Limb (tissue), 2 donors: Measurements from ENCODE around the gene EPDR1.
A peak's percentile ranks its signal among the peaks of the same experiment; 100 is the strongest.

ENCODE experiments used
- DNase-seq, 2 donors: peaks; one replicate each; pipeline ENCODE4 v3.0.0-alpha.2; 2016; ENCODE audit errors: extremely low spot score in 2 of 2

Gene EPDR1

DNA sequence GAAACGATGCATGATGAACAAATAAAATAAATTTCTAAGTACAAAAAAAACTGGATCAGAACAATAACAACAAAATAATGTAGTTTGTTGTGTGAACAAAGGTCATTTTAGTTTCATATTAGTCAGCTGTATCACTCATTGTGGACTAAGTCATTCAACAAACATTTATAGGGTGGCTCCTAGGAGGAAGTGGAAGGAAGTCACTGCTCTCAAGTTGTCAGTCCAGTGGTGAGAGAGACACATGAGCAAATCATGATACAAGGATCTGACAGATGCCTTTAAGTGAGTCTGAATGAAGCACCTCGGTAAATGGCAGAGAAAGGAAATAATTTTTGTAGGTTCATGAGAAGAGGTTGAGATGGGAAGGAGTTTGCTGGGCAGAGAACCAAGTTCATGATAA is 56.8 kb downstream of the EPDR1 start:
- DNase-seq, result no peak

- no peak for DNase-seq
Measured at GRCh38 chr7:37981664-37982063, 61.2 kb downstream of the EPDR1 start.

DNA sequence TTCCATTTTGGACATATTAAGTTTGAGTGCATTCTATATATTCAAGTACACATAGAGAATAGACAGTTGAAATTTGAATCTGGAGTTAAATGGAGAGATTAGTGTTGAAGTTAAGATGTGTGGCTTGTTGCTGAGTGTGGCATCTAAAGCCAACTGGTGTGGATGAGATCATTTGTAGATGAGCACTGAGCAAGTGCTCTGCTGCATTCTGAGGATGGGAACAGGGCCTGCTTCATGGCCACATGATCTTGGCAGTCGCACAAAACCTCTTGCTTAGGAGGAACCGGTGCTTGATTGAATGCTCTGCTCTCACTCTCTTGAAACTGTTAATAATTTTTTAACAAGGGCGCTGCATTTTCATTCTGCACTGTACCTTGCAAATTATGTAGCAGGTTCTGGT is 62.0 kb downstream of the EPDR1 start:
- DNase-seq, result no peak

DNA sequence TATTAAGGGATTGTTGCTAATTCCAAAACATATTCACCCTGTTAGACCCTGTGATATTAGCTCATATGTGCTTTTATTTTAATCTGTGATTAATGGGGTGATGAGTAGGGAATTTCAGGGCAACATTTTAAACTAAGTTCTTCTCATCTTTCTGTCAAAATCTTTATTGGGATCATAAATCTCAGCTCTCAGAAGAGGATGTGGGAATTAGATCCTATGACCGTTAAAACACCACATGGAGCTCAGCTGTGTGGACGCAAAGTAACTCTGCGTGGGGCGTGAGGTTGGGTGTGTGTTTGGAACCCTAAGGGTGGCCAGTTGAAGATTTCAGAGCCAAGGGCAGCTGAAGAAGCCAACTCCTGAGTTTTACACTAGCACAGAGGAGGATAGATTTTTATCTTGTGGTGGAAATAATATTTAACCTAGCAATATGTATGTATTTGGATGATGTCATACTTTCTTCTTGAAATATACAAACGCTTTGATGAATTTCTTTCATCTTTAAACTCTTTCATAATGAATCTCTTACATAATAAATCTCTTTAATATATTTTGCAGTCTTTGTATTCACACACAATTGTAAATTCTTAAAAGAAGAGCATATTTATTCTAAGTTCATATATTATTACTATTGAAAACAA is 64.4 kb downstream of the EPDR1 start:
- DNase-seq, result peak in 1 of 2 donors; percentile 16

DNA sequence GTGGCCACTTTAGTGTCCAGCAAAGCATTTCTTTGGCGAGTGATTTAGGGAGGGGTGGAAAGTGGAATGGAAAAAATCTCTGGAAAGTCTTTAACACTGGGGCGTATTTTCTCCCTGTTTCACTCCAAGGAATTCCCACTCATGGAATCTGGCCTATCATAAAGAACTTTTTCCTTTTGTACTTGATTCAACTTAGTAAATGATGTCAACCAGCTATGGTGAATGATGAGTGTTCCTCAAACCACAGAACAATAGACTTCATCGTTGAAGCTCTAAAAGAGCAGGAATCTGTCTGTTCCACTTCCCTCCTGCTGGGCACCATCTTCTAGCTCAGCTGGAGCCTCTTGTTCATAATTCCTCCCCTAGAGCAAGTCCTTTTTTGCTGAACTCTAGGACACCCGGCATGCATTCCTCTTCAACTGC is 66.5 kb downstream of the EPDR1 start:
- DNase-seq, result no peak

DNA sequence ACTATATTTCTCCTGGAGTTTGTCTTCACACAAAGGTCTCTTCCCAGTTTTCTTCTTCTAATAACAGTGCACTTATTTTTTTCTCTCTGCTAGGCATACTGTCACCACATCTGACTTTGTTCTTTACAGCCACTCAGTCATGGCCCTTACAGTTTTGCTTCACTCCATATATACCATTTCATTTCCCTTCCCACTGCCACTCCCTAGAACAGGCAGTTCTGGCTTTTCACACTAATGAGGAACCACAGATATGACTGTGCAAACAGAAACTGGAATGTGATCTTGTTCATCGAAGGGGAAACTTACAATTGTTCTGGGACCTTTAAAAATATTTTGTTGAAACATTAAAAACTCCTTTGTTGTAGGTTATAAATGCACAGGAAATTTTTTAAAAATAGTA is 67.3 kb downstream of the EPDR1 start:
- no peak for DNase-seq

GRCh38 chr7:37988721-37989650 is 68.5 kb downstream of the EPDR1 start:
- no peak for DNase-seq

DNA sequence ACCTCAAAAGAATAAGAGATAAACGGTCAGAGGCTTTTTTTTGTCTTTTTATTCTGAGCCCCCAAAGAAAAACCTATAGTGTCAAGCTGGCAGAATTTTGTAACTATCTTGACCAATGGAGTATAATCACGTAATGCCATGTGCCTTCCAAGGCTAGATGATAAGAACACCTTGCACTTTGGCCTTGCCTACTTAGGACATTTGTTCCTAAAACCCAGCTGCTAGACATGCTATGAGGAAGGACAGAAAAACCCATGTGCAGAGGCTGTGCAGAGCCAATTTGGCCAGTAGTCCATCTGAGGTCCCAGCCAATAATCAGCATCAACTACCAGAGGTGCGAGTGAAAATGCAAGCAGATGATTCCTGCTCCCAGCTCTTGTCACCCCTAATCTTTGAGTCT is 69.9 kb downstream of the EPDR1 start:
- no peak for DNase-seq

- DNase-seq, result no peak
Measured at GRCh38 chr7:37993060-37993501, 72.6 kb downstream of the EPDR1 start.

DNA sequence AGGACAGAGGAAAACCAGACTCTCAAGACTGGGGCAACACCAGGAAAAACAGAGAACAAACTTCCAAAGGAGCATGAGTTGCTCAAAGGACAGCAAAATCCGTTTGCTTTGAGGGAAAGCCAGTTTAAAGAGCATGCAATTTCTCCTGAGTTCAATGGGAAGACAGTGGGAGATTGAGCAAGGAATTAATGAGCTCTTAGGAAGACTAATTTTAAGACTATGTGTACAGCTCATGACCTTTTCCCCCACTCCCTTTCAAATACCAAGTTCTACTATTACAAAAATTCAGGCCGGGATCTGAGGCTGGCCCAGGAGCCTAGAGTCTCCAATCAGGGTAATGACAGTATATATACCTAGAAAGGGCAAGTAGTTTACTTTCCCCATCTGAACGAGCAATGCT is 79.2 kb downstream of the EPDR1 start:
- DNase-seq, result no peak

- DNase-seq, result no peak
Measured at GRCh38 chr7:38000272-38000671, 79.8 kb downstream of the EPDR1 start.
